CD14-positive monocyte (primary cell): ENCODE data around the gene OR4S1. TPM values are rescaled to one million over a fixed set of nuclear protein-coding genes. Genes with fewer than 3 reads are reported as not detected.
"Not testable (repeated sequence)": the region's sequence is repeated elsewhere in the genome, so short reads cannot be mapped to it uniquely, and the experiment has no call there.

Source experiments
- DNase-seq, 3 donors: peaks; one replicate each; pipeline ENCODE4 v3.0.0-alpha.2; 2011 to 2022
- H2AFZ ChIP-seq: 2 replicates; pipeline ENCODE4 v1.6.0; 2012; ENCODE audit warnings: mild to moderate bottlenecking, low read depth, low read length, inconsistent platforms; ENCODE audit not compliant: insufficient read depth, poor library complexity, severe bottlenecking
- H3K27ac ChIP-seq, 2 donors: 1 replicate in 1 of 2; 2 replicates in 1 of 2; pipeline ENCODE4 v1.5.1; 2012 to 2013; ENCODE audit warnings: low read length in 2 of 2, control low read depth in 1 of 2, inconsistent platforms in 1 of 2, low read depth in 1 of 2, mild to moderate bottlenecking in 1 of 2
- H3K27me3 ChIP-seq, 2 donors: one replicate each; pipeline versions ENCODE4 v1.6.0 to v1.6.1; 2011 to 2013; ENCODE audit warnings: low read length in 2 of 2; ENCODE audit not compliant: control insufficient read depth in 2 of 2, insufficient read depth in 2 of 2
- H3K36me3 ChIP-seq, 2 donors: replicated peaks in 1 of 2; 1 replicate in 1 of 2; 2 replicates in 1 of 2; pipeline versions ENCODE4 v1.5.1 to v1.6.1; 2012 to 2013; ENCODE audit warnings: low read length in 2 of 2, control low read depth in 1 of 2, inconsistent platforms in 1 of 2, mild to moderate bottlenecking in 1 of 2; ENCODE audit not compliant: insufficient read depth in 2 of 2, control insufficient read depth in 1 of 2
- H3K4me1 ChIP-seq, 2 donors: 1 replicate in 1 of 2; 2 replicates in 1 of 2; pipeline versions ENCODE4 v1.5.1 to v1.6.1; 2012 to 2013; ENCODE audit warnings: low read length in 2 of 2, control low read depth in 1 of 2, inconsistent platforms in 1 of 2, mild to moderate bottlenecking in 1 of 2, moderate library complexity in 1 of 2; ENCODE audit not compliant: insufficient read depth in 2 of 2, control insufficient read depth in 1 of 2
- H3K4me2 ChIP-seq: replicated peaks from 2 replicates; pipeline ENCODE3; 2012; ENCODE audit warnings: low read length, moderate library complexity, mild to moderate bottlenecking; ENCODE audit not compliant: poor library complexity, severe bottlenecking; ENCODE audit errors: extremely low read depth
- H3K4me3 ChIP-seq, 3 experiments: fragments of 200-600 bp in 1 of 3; sonication (generic) in 1 of 3; replicated peaks in 1 of 3; 1 replicate in 2 of 3; 2 replicates in 1 of 3; pipeline ENCODE4 v1.5.1; 2011 to 2013; ENCODE audit warnings: low read length in 3 of 3, mild to moderate bottlenecking in 3 of 3, control low read depth in 2 of 3, low read depth in 2 of 3, inconsistent platforms in 1 of 3, moderate library complexity in 1 of 3
- H3K79me2 ChIP-seq: 2 replicates; pipeline ENCODE4 v1.6.0; 2012; ENCODE audit warnings: mild to moderate bottlenecking, control low read depth, inconsistent platforms, low read length, moderate library complexity; ENCODE audit not compliant: insufficient read depth
- H3K9ac ChIP-seq: 2 replicates; pipeline ENCODE4 v1.6.0; 2017; ENCODE audit warnings: low read length, mild to moderate bottlenecking; ENCODE audit not compliant: insufficient read depth, poor library complexity, severe bottlenecking
- H3K9me3 ChIP-seq, 2 donors: replicated peaks in 1 of 2; 1 replicate in 1 of 2; 2 replicates in 1 of 2; pipeline versions ENCODE4 v1.5.1 to v1.6.1; 2012 to 2013; ENCODE audit warnings: low read length in 2 of 2, control low read depth in 1 of 2; ENCODE audit not compliant: control insufficient read depth in 1 of 2, insufficient read depth in 1 of 2
- H4K20me1 ChIP-seq: 2 replicates; pipeline ENCODE4 v1.6.0; 2012; ENCODE audit warnings: mild to moderate bottlenecking, low read length, control low read depth, moderate library complexity; ENCODE audit not compliant: insufficient read depth
- H3K27ac Mint-ChIP-seq, 7 donors: one replicate each; pipeline ENCODE4 v1.8.0; 2020; ENCODE audit warnings: mild to moderate bottlenecking in 7 of 7, mixed read lengths in 7 of 7, moderate library complexity in 6 of 7, inconsistent platforms in 2 of 7
- H3K27me3 Mint-ChIP-seq, 3 donors: one replicate each; pipeline ENCODE4 v1.8.0; 2021 to 2022; ENCODE audit warnings: low read depth in 3 of 3, mild to moderate bottlenecking in 3 of 3, mixed read lengths in 3 of 3, moderate library complexity in 3 of 3, inconsistent platforms in 1 of 3
- H3K36me3 Mint-ChIP-seq, 2 donors: one replicate each; pipeline ENCODE4 v1.8.0; 2020; ENCODE audit warnings: mixed read lengths in 2 of 2, inconsistent platforms in 1 of 2, mild to moderate bottlenecking in 1 of 2
- H3K4me1 Mint-ChIP-seq: one replicate; pipeline ENCODE4 v1.8.0; 2020; ENCODE audit warnings: mild to moderate bottlenecking, mixed read lengths
- H3K4me3 Mint-ChIP-seq, 2 donors: one replicate each; pipeline ENCODE4 v1.8.0; 2020; ENCODE audit warnings: mild to moderate bottlenecking in 2 of 2, mixed read lengths in 2 of 2, moderate library complexity in 1 of 2
- H3K9me3 Mint-ChIP-seq, 7 donors: one replicate each; pipeline ENCODE4 v1.8.0; 2020 to 2022; ENCODE audit warnings: mixed read lengths in 7 of 7, mild to moderate bottlenecking in 6 of 7, moderate library complexity in 6 of 7, inconsistent platforms in 2 of 7
- CTCF ChIP-seq: fragments of 200-600 bp; IDR thresholded peaks from one replicate; pipeline ENCODE4 v1.8.0; 2022; ENCODE audit warnings: antibody characterized with exemption, mild to moderate bottlenecking
- WGBS: methylation state at CpG from one replicate; pipeline ENCODE4 v1.1.5; 2013; ENCODE audit warnings: missing lambda C conversion rate; ENCODE audit not compliant: insufficient coverage; 5-methylcytosine and 5-hydroxymethylcytosine counted together
- intact Hi-C, 2 donors: fragments of 100-400 bp; cut with micrococcal nuclease; formaldehyde crosslinking; loops; one replicate each; pipeline versions ENCODE4 v1.15.0 to v1.15.1; 2023
- polyA plus RNA-seq, 3 donors: library from polyadenylated mRNA; depleted of rRNA in 1 of 3; unstranded in 2 of 3; stranded (reverse) in 1 of 3; fragments of 300-500 nt in 2 of 3; fragments of >200 nt in 1 of 3; fragmentation: Illumina TruSeq in 2 of 3; gene quantifications; 1 replicate in 2 of 3; 2 replicates in 1 of 3; pipeline ENCODE4 v1.2.3, GENCODE V29; 2012 to 2021

The OR4S1 gene
- polyA plus RNA-seq, 3 donors: not detected

DNA sequence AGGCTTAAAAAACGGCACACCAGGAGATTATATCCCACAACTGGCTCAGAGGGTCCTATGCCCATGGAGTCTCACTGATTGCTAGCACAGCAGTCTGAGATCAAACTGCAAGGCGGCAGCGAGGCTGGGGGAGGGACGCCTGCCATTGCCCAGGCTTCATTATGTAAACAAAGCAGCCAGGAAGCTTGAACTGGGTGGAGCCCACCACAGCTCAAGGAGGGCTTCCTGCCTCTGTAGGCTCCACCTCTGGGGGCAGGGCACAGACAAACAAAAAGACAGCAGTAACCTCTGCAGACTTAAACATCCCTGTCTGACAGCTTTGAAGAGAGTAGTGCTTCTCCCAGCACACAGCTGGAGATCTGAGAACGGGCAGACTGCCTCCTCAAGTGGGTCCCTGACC, 40.3 kb downstream of the OR4S1 start:
- H3K9me3 Mint-ChIP-seq: peaks cover 6 to 36% (median 23%) of the 10 kb centered on the region in 7 donors
- H3K36me3 ChIP-seq, H3K4me1 ChIP-seq, H3K4me3 ChIP-seq, intact Hi-C loops, H3K27me3 Mint-ChIP-seq, DNase-seq, H3K36me3 Mint-ChIP-seq, H3K4me2 ChIP-seq, H4K20me1 ChIP-seq, H3K27ac ChIP-seq, H3K4me3 Mint-ChIP-seq, H3K4me1 Mint-ChIP-seq, H3K27me3 ChIP-seq, H3K9ac ChIP-seq, H3K79me2 ChIP-seq, H2AFZ ChIP-seq, H3K27ac Mint-ChIP-seq: not testable (repeated sequence)
- peaks cover 11 to 12% of the 10 kb centered on the region in 2 donors for H3K9me3 ChIP-seq
- WGBS: 72% methylated on average over 2 of the region's 5 CpGs

- 100% methylated on average over 1 of the region's 4 CpGs for WGBS
- H3K9me3 Mint-ChIP-seq: peaks cover 9 to 25% (median 20%) of the 10 kb centered on the region in 7 donors
- no peak overlapping the region for H2AFZ ChIP-seq
- DNase-seq: no peak
- no peaks in the 10 kb centered on the region for H3K36me3 Mint-ChIP-seq
- no peaks in the 10 kb centered on the region for H3K27me3 ChIP-seq
- H3K4me1 Mint-ChIP-seq: no peaks in the 10 kb centered on the region
- H3K9me3 ChIP-seq: peaks cover 13 to 14% of the 10 kb centered on the region in 2 donors
- H3K9ac ChIP-seq: no peak overlapping the region
- H3K4me3 ChIP-seq: no peak overlapping the region
- H3K27ac Mint-ChIP-seq: no peak overlapping the region
- H3K27ac ChIP-seq: no peak overlapping the region
- H3K36me3 ChIP-seq: no peaks in the 10 kb centered on the region
- no peaks in the 10 kb centered on the region for H3K79me2 ChIP-seq
- H3K4me3 Mint-ChIP-seq: no peak overlapping the region
- intact Hi-C loops: no loop called here
- no peaks in the 10 kb centered on the region for H4K20me1 ChIP-seq
- TF ChIP-seq CTCF: no peak
- H3K4me1 ChIP-seq: no peaks in the 10 kb centered on the region
- H3K4me2 ChIP-seq: no peak overlapping the region
- H3K27me3 Mint-ChIP-seq: no peaks in the 10 kb centered on the region
These were observed 48.0 kb downstream of the OR4S1 start for GRCh38 chr11:48354013-48354412.
